Measurements from ENCODE around the gene MAPK8. TPM values are rescaled to one million over a fixed set of nuclear protein-coding genes. Genes with fewer than 3 reads are reported as not detected.

MAPK8 gene
- total and polyA plus RNA-seq, 2 of the 4 experiments (the other 2 are of a cell fraction): 41.5 to 54.7 TPM

DNA sequence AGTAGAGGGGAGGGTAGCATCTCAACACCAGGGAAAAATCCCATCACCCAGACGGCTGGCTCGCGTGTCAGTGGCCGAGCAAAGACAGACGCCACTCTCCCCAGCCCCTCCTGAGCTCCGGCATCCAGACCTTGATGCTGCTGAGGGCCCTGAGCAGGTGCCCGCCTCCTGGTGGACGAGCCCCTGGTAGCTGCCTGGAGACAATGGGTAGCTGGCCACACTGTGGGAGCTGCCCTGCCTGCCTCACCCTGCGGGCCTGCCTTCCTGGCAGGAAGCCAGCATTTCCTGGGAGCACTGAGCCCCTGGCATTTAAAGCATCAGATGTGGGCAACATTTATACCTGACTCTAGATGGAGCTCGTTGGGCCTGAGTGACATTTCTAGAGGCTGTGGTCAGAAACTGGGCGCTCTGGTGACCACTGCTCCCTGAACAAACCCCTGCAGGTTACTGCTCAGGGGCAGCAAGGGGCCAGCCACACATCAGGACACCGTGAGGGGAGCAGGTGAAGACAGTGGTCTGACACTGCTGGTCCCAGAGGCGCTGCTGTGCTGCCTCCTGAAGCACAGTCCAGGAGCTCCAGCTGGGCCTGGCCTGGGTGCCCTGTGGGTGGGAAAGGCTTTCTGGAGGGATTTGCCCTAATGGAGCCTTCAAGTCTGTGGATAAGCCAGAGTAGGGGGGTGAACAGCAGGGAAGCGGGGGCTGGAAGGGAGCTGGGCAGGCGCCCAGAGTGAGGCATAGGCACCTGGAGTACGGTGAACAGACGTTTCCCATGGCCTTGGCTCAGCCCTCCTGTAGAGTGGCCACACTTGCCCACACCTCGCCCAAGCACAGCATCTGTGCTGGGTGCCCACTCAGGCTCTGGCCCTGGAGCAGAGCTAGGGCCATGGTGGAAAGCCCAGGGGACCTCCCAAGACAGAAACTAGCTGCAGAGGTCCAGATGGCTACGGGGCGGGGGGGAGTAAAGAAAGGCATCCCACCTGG, 138.7 kb downstream of the MAPK8 start:
- TF ChIP-seq CHD1 (IDR thresholded peaks at IDR 0.05; ENCODE audit: low read depth, low read length): no peak
- TF ChIP-seq CEBPB (IDR thresholded peaks at IDR 0.05; ENCODE audit: low read depth, low read length): no peak
- no peak for TF ChIP-seq RFX5 (IDR thresholded peaks at IDR 0.05; ENCODE audit: low read depth, low read length)
- no peak for TF ChIP-seq MAZ (IDR thresholded peaks at IDR 0.05; ENCODE audit: borderline replicate concordance, low read depth, low read length)
- TF ChIP-seq, protein P1, sequence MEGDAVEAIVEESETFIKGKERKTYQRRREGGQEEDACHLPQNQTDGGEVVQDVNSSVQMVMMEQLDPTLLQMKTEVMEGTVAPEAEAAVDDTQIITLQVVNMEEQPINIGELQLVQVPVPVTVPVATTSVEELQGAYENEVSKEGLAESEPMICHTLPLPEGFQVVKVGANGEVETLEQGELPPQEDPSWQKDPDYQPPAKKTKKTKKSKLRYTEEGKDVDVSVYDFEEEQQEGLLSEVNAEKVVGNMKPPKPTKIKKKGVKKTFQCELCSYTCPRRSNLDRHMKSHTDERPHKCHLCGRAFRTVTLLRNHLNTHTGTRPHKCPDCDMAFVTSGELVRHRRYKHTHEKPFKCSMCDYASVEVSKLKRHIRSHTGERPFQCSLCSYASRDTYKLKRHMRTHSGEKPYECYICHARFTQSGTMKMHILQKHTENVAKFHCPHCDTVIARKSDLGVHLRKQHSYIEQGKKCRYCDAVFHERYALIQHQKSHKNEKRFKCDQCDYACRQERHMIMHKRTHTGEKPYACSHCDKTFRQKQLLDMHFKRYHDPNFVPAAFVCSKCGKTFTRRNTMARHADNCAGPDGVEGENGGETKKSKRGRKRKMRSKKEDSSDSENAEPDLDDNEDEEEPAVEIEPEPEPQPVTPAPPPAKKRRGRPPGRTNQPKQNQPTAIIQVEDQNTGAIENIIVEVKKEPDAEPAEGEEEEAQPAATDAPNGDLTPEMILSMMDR (conservative IDR thresholded peaks at IDR 0.05; ENCODE audit: low read depth, low read length): no peak
- no peak for TF ChIP-seq POLR2A (IDR thresholded peaks at IDR 0.05; ENCODE audit: low read depth, low read length)
- DNase-seq: no peak
- Histone ChIP-seq H4K20me1 (ENCODE audit: insufficient read depth, low read length) (peaks cover 28% of the 10 kb centered on the region), H3K9me3 (ENCODE audit: control insufficient read depth, insufficient read depth, low read length) (no peaks in the 10 kb centered on the region), H3K27me3 (ENCODE audit: control insufficient read depth, insufficient read depth, low read length) (no peaks in the 10 kb centered on the region), H3K4me1 (ENCODE audit: control insufficient read depth, insufficient read depth, low read length) (peaks cover 9% of the 10 kb centered on the region), H2BK120ac (ENCODE audit: low read depth, low read length) (no peak overlapping the region), H2AFZ (replicated peaks; ENCODE audit: low read length, poor library complexity) (no peak overlapping the region), H3K79me1 (ENCODE audit: low read depth in 1 of 2, low read length in 2 of 2) (peaks cover 8 to 50% of the 10 kb centered on the region in 2 experiments; a peak in 3 of 4 replicates), H3K9ac (ENCODE audit: low read depth, low read length) (no peak overlapping the region), H4K5ac (ENCODE audit: low read depth, low read length) (no peak overlapping the region), H2AK9ac (replicated peaks; ENCODE audit: low read depth, low read length, poor library complexity) (no peak overlapping the region), H2BK5ac (ENCODE audit: low read depth, low read length, poor library complexity, severe bottlenecking) (no peak overlapping the region), H2AK5ac (ENCODE audit: low read depth, low read length) (no peak overlapping the region), H3K18ac (ENCODE audit: low read depth, low read length) (no peak overlapping the region), H3K56ac (ENCODE audit: extremely low read depth, insufficient read depth, low read length) (no peak overlapping the region), H3K27ac (ENCODE audit: insufficient read depth, low read length) (no peak overlapping the region), H4K91ac (ENCODE audit: insufficient read depth, low read depth, low read length) (no peak overlapping the region), H3K14ac (replicated peaks; ENCODE audit: low read depth, low read length) (no peak overlapping the region), H3K36me3 (ENCODE audit: control insufficient read depth, insufficient read depth, low read length) (peaks cover 7% of the 10 kb centered on the region; the same call in 1 of the 2 replicates), H3K9me1 (ENCODE audit: insufficient read depth, low read length) (peaks cover 33% of the 10 kb centered on the region), H3K4me2 (ENCODE audit: low read depth, low read length) (no peak overlapping the region), H3K4me3 (ENCODE audit: insufficient read depth, low read depth, low read length) (no peak overlapping the region), H3K4ac (ENCODE audit: low read depth, low read length) (no peak overlapping the region), H4K8ac (ENCODE audit: low read depth in 2 of 2, low read length in 2 of 2) (no peak overlapping the region), H3K23ac (ENCODE audit: low read depth, low read length) (no peak overlapping the region), H2BK20ac (ENCODE audit: low read depth, low read length) (no peak overlapping the region), H2BK15ac (ENCODE audit: low read depth, low read length) (no peak overlapping the region)
- no TSS peak for BruUV-seq (replicated peaks)
- WGBS, 2 experiments (ENCODE audit: extremely low coverage in 2 of 2, insufficient read length in 1 of 2): 79% methylated on average over 4 of the region's 20 CpGs; no CpG with 5 or more reads in 1 of the 2 experiments
- intact Hi-C loops (cut with micrococcal nuclease) (loop anchor here (5.0 kb wide), 2 partner anchors 83 to 212 kb away; no protein-coding TSS in a partner anchor), dilution Hi-C loops (cut with HindIII; ENCODE audit: low sequenced_read_pairs, unreplicated experiment) (no loop called here), in situ Hi-C loops (cut with MboI; ENCODE audit: low sequenced_read_pairs) (no loop called here)
- POLR2A ChIA-PET (ENCODE audit: unreplicated experiment): interaction anchor here (0.6 kb wide), 1 partner anchor 211 kb away, joined by 3 read pairs; no protein-coding TSS in a partner anchor
- CTCF ChIA-PET: interaction anchor here (0.7 to 0.9 kb wide), 2 partner anchors 13 to 46 kb away, joined by 3 read pairs; no protein-coding TSS in a partner anchor
- no peak for ATAC-seq (ENCODE audit: low read depth)

Measured in IMR-90 (cell line).